Aorta (tissue), 5 donors: ENCODE results near the gene SLC26A1. TPM values are rescaled to one million over a fixed set of nuclear protein-coding genes. Genes with fewer than 3 reads are reported as not detected.

Experiments used
- ATAC-seq: fragments of 200-7000 bp; cut with Tn5 transposase; one replicate; pipeline ENCODE4 v1.9.1; 2022; ENCODE audit warnings: moderate library complexity; ENCODE audit not compliant: low FRiP score
- DNase-seq, 2 donors: peaks; one replicate each; pipeline ENCODE4 v3.0.0-alpha.2; 2020
- H3K27ac ChIP-seq, 2 donors: one replicate each; pipeline ENCODE4 v1.5.1; 2013; ENCODE audit warnings: low read length in 2 of 2, mild to moderate bottlenecking in 2 of 2, moderate library complexity in 2 of 2, control low read depth in 1 of 2, inconsistent platforms in 1 of 2, low read depth in 1 of 2
- H3K27me3 ChIP-seq, 2 donors: one replicate each; pipeline ENCODE4 v1.6.1; 2013; ENCODE audit warnings: control low read depth in 1 of 2, low read length in 1 of 2, mild to moderate bottlenecking in 1 of 2, moderate library complexity in 1 of 2; ENCODE audit not compliant: insufficient read depth in 2 of 2, control insufficient read depth in 1 of 2
- H3K36me3 ChIP-seq, 2 donors: one replicate each; pipeline ENCODE4 v1.6.1; 2013; ENCODE audit warnings: control low read depth in 1 of 2, low read length in 1 of 2, mild to moderate bottlenecking in 1 of 2; ENCODE audit not compliant: insufficient read depth in 2 of 2, control insufficient read depth in 1 of 2
- H3K4me1 ChIP-seq, 2 donors: one replicate each; pipeline ENCODE4 v1.6.1; 2013; ENCODE audit warnings: low read length in 2 of 2, control low read depth in 1 of 2, mild to moderate bottlenecking in 1 of 2, moderate library complexity in 1 of 2; ENCODE audit not compliant: insufficient read depth in 2 of 2, control insufficient read depth in 1 of 2
- H3K4me3 ChIP-seq, 2 donors: one replicate each; pipeline ENCODE4 v1.5.1; 2013; ENCODE audit warnings: low read length in 2 of 2, control low read depth in 1 of 2, mild to moderate bottlenecking in 1 of 2
- H3K9me3 ChIP-seq: one replicate; pipeline ENCODE4 v1.6.1; 2013; ENCODE audit warnings: mild to moderate bottlenecking, low read length; ENCODE audit not compliant: control insufficient read depth
- WGBS, 2 donors: extraction: QIAGEN DNeasy Blood & Tissue Kit; methylation state at CpG; one replicate each; pipeline ENCODE4 v1.1.7; 2013; 5-methylcytosine and 5-hydroxymethylcytosine counted together
- intact Hi-C, 2 donors: fragments of 100-400 bp; cut with DNase I; formaldehyde crosslinking; loops; one replicate each; pipeline versions ENCODE4 v1.14.2 to v1.15.0; 2022
- polyA plus RNA-seq, 2 donors: library from polyadenylated mRNA; stranded (reverse); fragments of 200-250 nt; gene quantifications; one replicate each; pipeline ENCODE4 v1.2.3, GENCODE V29; 2013
- total RNA-seq, 2 donors: library from RNA; stranded (reverse); fragmentation: NEBNext Ultra II Directional; extraction: Animal tissue kit (Norgen Biotek cat#: 25700); gene quantifications; one replicate each; pipeline ENCODE4 v1.2.1, GENCODE V29; 2021
- donor health status: healthy with polysubstance abuse.
- donor health status: Bipolar disorder and iron deficiency.
- donor health status: DM: no; HTN: no; CAD: no.
- donor health status: DM: no; HTN: no; CAD: no.
- donor health status: DM: yes; HTN: yes; CAD: no.

The SLC26A1 gene
- total and polyA plus RNA-seq, 4 donors = 0.38 to 0.87 (median 0.45) TPM; not detected in 1

GRCh38 chr4:1018147-1019020, 25.2 kb upstream of the SLC26A1 start:
- Histone ChIP-seq H3K4me1 (no peaks in the 10 kb centered on the region), H3K27ac (no peak overlapping the region), H3K36me3 (no peaks in the 10 kb centered on the region), H3K27me3 (no peaks in the 10 kb centered on the region), H3K9me3 (no peaks in the 10 kb centered on the region), H3K4me3 (no peak overlapping the region)
- WGBS, 2 donors = 65 to 68% methylated on average over 27 to 29 of the region's 29 CpGs
- DNase-seq (no peak), ATAC-seq (no peak)
- intact Hi-C loops = no loop called here

- intact Hi-C loops = no loop called here
- Histone ChIP-seq H3K27ac (no peak overlapping the region), H3K4me3 (no peak overlapping the region), H3K4me1 (no peaks in the 10 kb centered on the region), H3K36me3 (no peaks in the 10 kb centered on the region), H3K27me3 (no peaks in the 10 kb centered on the region), H3K9me3 (no peaks in the 10 kb centered on the region)
- DNase-seq (no peak), ATAC-seq (no peak)
- 87 to 88% methylated on average over 15 of the region's 15 CpGs for WGBS, 2 donors
These were observed 24.5 kb upstream of the SLC26A1 start for GRCh38 chr4:1017706-1018105.

GRCh38 chr4:1017211-1017610, 24.0 kb upstream of the SLC26A1 start:
- ATAC-seq (no peak), DNase-seq (no peak)
- H3K27ac ChIP-seq = no peak overlapping the region
- H3K9me3 ChIP-seq = no peaks in the 10 kb centered on the region
- H3K4me3 ChIP-seq = no peak overlapping the region
- H3K4me1 ChIP-seq = no peaks in the 10 kb centered on the region
- intact Hi-C loops = no loop called here
- WGBS, 2 donors = 88 to 93% methylated on average over 16 of the region's 16 CpGs
- no peaks in the 10 kb centered on the region for H3K36me3 ChIP-seq
- no peaks in the 10 kb centered on the region for H3K27me3 ChIP-seq

GRCh38 chr4:1015746-1016145, 22.5 kb upstream of the SLC26A1 start:
- ATAC-seq (no peak), DNase-seq (no peak)
- 89 to 94% methylated on average over 10 of the region's 10 CpGs for WGBS, 2 donors
- Histone ChIP-seq H3K4me3 (no peak overlapping the region), H3K27ac (no peak overlapping the region), H3K27me3 (no peaks in the 10 kb centered on the region), H3K4me1 (no peaks in the 10 kb centered on the region), H3K36me3 (no peaks in the 10 kb centered on the region), H3K9me3 (no peaks in the 10 kb centered on the region)
- intact Hi-C loops = no loop called here

- Histone ChIP-seq H3K4me1 (no peaks in the 10 kb centered on the region), H3K9me3 (no peaks in the 10 kb centered on the region), H3K27ac (no peak overlapping the region), H3K4me3 (no peak overlapping the region), H3K36me3 (no peaks in the 10 kb centered on the region), H3K27me3 (no peaks in the 10 kb centered on the region)
- no peak for ATAC-seq
- intact Hi-C loops = no loop called here
- 83 to 95% methylated on average over 6 to 8 of the region's 8 CpGs for WGBS, 2 donors
- DNase-seq = no peak
These were observed 22.0 kb upstream of the SLC26A1 start for GRCh38 chr4:1015179-1015578.

GRCh38 chr4:1014291-1015167, 21.3 kb upstream of the SLC26A1 start:
- ATAC-seq = no peak
- Histone ChIP-seq H3K4me1 (no peaks in the 10 kb centered on the region), H3K4me3 (no peak overlapping the region), H3K36me3 (no peaks in the 10 kb centered on the region), H3K9me3 (no peaks in the 10 kb centered on the region), H3K27ac (no peak overlapping the region), H3K27me3 (no peaks in the 10 kb centered on the region)
- intact Hi-C loops = no loop called here
- no peak for DNase-seq
- 87 to 90% methylated on average over 30 to 36 of the region's 36 CpGs for WGBS, 2 donors

- H3K27ac ChIP-seq = no peak overlapping the region
These were observed 20.2 kb upstream of the SLC26A1 start for GRCh38 chr4:1013225-1014073.

GRCh38 chr4:1012034-1012739, 19.0 kb upstream of the SLC26A1 start:
- no peaks in the 10 kb centered on the region for H3K36me3 ChIP-seq
- H3K27me3 ChIP-seq = no peaks in the 10 kb centered on the region
- DNase-seq (no peak), ATAC-seq (no peak)
- intact Hi-C loops = loop anchor here in 1 of 2 donors (2.0 kb wide), 1 partner anchor 21 kb away; no protein-coding TSS in a partner anchor
- peak overlapping the region; percentile 56 to 88 for H3K4me3 ChIP-seq
- no peak overlapping the region for H3K27ac ChIP-seq
- WGBS, 2 donors = 1 to 2% methylated on average over 37 to 69 of the region's 69 CpGs
- no peaks in the 10 kb centered on the region for H3K9me3 ChIP-seq
- H3K4me1 ChIP-seq = no peaks in the 10 kb centered on the region

More at GRCh38 chr4:1013225-1014073, 20.2 kb upstream of the SLC26A1 start:
- H3K4me3 ChIP-seq = no peak overlapping the region
- H3K36me3 ChIP-seq = no peaks in the 10 kb centered on the region
- WGBS, 2 donors = 95 to 97% methylated on average over 41 to 43 of the region's 43 CpGs
- H3K9me3 ChIP-seq = no peaks in the 10 kb centered on the region
- DNase-seq (no peak), ATAC-seq (no peak)
- intact Hi-C loops = loop anchor here in 1 of 2 donors (2.0 kb wide), 1 partner anchor 19 kb away; no protein-coding TSS in a partner anchor
- H3K27me3 ChIP-seq = no peaks in the 10 kb centered on the region
- H3K4me1 ChIP-seq = no peaks in the 10 kb centered on the region
